GM21723 (cell line): ENCODE measurements around the gene VCPKMT.
A peak's percentile ranks its signal among the peaks of the same experiment; 100 is the strongest.

Source experiments
- ATAC-seq: cut with Tn5 transposase; IDR thresholded peaks from one replicate; pipeline ENCODE4 v1.9.1; 2021; ENCODE audit warnings: mild to moderate bottlenecking, moderate library complexity; ENCODE audit not compliant: unreplicated experiment

VCPKMT gene

DNA sequence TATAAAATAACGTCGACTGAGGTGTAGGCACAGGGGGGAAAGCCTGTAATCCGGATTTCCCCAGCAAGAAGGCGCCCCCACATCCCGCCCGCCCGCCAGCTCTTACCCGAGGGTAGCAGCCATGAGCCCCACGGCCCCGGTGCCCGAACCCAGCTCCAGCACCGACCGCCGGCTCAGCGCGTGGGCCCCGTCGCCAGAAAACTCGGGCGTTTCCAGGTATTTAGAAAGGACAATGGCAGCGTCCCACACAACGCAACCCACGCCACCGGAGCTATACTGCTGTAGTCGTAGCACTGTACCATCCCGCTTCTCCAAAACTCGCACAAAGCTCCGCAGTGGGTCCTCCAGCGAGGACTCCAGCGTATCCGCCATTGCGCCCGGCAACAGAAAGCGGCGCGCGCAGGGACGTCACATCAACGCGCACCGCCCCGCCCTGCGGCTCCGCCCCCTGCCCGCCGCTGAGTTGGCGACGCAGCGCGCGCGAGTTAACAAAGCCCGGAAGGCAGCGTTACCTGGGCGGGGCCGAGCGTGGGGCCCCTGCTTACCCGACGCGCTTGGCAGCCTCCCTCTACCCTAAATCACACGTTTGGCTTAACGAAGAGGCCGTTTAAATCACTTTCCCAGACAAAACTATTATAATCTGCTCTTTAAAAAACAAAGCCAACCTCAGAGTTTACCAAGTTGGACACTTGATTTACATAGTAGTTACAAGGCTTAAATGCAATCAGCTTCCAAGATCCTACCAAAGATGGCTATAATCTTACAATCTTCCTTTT, at the start of gene VCPKMT:
Gene VCPKMT, minus strand, starts transcription at position 392 of the 776 bp plus-strand sequence. Its CDS starts 20 bp downstream, at position 372.
- peak; percentile 96 for ATAC-seq

DNA sequence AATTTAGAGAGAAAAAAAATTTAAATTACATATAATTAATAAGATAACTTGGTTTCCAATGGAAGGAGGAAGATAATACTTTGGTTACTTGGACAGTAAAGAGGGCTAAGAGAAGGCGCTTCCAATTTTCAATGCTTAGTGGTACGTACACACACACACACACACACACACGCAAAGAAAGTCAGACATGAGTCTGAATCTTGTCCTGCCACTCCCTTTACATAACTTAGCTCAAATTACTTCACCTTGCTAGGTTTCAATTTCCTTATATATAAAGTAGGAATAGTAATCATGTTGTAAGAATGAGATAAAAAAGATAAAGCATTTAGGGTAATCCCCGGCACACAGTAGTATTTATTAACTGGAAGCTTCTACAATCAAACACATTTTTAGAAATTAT, 39.7 kb upstream of the VCPKMT start:
- no peak for ATAC-seq

DNA sequence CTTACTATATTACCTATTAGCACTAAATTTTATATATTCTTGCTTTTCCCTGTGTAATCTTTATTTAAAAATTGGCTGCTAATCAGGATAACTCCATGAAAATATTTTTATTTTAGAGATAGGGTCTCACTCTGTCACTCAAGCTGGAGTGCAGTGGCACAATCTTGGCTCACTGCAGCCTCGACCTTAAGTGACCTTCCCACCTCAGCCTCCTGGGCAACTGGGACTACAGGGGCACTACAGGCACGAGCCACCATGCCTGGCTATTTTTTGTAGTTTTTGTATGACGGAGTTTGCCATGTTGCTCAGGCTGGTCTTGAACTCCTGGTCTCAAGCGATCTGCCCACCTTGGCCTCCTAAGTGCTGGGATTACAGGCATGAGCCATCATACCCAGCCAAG, 32.4 kb upstream of the VCPKMT start:
- no peak for ATAC-seq

DNA sequence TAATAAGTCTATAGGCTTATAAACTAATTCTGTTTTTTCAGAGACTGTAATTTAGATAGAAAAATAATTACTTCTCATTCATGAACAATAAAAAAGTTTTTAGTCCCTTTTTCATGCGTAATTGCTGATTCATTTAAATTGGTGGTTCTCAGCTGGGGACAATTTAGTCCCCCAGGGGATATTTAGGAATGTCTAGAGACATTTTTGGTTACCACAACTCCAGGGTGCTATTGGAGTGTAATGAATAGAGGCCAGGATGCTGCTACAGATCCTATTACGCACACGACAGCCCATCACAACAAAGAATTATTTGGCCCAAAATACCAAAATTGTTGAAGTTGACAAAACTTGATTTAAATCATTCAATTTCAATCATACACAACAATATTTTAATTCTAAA, 22.8 kb upstream of the VCPKMT start:
- no peak for ATAC-seq

DNA sequence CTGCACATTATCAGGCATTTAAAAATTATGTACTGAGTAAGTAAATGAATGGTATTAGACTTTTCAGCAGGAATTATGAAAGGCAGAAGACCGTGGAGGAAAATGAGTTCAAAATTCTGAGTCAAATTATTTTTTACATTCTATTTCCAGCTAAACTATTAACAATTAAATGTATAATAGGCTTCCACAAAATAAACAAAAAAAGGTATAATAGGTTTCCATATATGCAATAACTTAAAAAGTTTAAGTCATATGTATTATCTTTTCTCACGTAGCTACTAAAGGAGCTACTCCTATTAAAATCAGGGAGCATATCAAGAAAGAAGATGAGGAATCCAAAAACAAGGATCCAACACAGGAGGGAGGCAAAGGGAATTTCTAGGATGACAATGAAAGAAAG, 11.4 kb upstream of the VCPKMT start:
- ATAC-seq, result no peak

DNA sequence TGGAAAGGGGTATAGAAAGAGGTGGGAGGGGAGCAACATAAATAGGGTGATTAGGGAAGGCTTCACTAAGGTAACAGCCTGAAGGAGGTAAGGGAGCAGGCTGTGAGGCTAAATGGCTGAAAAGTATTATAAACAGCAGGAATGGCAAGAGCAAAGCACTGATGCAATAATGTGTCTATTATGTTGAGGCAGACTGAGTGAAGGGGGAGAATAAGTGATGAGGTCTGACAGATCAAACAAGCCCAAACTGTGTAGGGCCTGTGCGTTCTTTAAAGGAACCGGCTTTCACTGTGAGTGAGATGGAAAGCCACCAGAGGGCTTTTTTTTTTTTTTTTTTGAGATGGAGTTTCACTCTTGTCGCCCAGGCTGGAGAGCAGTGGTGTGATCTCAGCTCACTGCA, 6.7 kb upstream of the VCPKMT start:
- no peak for ATAC-seq

DNA sequence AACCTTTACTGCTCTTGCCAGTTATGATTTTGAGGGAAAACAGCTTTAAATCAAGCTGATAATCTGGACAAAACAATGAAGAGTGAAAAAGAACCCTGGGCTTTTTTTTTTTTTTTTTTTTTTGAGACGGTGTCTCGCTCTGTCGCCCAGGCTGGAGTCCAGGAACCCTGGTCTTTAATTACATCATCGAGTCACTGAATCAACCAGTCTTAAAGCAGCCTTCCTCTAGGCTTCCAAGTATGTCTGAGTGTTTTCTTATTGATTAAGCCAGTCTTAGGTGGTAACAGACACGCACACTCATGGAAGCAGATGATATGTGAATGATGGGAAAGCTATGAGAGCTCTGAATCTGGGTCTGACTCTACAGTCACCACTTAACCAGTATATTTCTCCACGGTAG, 5.9 kb upstream of the VCPKMT start:
- no peak for ATAC-seq

DNA sequence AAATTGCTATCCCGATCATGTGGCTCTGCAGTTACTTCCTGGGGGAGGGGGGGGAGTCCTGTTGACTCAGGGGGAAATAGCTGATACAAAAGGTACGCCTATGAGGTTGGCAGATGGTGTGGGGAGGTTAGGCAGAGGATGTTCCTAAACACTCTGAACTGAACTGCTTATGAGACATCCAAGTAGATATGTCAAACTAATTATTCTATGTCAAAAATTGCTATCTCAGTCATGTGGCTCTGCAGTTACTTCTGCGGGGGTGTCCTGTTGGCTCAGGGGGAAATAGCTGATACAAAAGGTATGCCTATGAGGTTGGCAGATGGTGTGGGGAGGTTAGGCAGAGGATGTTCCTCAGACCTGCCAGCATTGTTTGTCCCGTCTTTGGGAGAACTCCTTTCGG, 5.1 kb upstream of the VCPKMT start:
- no peak for ATAC-seq

DNA sequence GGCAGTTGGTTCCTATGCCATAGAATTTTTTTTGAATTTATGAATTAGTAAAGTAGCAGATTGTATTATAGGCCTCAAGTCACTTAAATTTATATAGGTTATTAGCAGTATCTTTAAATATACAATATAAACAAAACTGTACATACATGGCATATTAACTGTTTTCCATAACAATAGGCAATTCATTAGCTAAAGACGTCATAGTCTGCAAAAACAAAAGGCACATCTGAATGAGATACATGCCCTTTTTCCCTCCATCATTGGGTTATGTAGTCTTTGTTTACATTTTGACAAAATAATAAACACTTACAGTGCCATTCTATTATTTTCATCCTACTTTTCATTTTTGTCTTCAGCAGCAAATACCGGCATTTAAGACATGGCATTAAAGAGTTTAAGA, 1.1 kb upstream of the VCPKMT start:
- ATAC-seq, result no peak

DNA sequence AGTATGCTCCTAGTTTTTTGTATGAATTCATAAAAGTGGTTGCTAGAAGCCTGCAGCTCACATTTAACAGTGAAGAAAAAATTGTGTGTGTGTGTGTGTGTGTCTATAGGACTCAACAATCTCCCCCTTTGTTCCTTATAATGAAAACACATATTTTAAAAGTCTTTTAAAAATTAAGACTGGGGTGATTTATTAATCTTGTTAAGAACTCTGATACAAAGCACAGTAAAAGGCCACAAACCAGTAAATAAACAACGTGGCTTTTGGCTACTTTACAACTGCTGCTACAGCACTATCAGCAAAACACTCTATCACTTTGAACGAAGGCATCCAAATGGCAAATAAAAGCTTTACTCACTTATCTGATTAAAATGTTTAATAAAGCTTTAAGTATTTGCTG, 594 bp upstream of the VCPKMT start:
- no peak for ATAC-seq

DNA sequence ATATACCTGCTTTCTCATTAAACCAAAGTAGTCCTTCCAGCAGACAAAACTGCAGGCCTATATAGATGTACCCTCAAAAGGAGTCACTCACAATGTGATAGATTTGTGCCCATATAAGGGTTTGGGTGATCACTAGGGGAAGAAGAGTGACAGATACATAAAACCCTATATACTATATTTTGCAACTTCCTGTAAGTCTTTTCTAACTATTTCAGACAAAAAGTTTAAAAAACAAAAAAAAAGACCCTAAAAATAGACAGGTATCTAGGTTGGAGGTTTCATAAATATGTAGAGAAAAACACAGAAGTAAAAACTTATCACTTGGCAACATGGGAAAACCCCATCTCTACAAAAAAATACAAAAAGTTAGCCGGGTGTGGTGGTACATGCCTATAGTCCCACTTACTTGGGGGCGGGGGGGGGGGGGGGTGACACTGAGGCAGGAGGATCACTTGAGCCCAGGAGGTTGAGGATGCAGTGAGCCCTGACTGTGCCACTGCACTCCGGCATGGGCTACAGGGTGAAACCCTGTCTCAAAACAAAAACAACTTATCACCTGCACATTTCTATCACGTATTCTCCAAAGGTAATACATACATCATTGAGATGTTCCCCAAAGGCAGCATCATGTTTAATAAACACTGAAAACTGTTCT, 2.9 kb downstream of the VCPKMT start:
- no peak for ATAC-seq

DNA sequence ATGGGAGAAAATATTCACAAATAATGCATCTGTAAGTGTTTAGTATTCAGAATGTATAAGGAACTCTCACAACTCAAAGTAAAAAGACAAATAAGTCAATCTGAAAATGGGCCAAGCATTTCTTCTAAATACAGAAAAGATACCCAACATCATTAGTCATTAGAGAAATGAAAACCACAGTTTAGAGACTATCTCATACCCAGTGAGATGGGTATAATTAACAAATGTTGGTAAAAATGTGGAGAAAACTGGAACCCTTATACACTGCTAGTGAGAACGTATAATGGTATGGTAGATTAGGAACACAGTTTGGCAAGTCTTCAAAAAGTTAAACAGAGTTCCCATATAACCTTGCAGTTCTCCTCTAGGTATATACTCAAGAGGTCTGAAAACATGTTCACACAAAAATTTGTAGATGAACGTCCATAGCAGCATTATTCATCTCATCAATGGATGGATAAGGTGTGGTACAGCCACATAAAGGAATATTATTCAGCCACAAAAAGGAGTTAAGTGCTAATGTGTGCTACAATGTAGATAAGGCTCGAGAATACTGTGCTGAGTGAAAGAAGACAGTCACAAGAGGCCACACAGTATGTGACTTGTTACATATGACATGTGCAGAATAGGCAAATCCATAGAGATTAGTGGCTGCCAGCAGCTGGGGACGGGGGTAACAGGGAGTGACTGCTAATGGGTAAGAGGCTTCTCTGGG, 5.9 kb downstream of the VCPKMT start:
- no peak for ATAC-seq

DNA sequence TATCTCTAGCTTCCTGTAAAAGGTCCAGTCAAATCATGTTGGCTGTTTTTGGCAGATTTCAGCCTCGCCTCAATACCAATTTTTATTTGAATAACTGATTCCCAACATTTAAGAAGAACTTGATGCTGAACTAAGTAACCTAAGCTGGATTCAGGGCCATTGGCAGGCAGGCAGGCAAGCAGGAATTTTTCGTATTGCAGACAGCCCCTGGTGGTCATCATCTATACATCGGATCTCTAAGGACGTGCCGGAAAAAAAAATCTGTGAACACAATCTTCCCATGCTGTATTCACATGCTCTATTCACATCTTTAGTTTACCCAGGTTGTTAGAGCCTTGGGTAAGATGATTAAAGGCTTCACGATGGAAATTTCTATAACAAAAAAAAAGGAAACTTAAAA, 7.0 kb downstream of the VCPKMT start:
- ATAC-seq, result no peak

DNA sequence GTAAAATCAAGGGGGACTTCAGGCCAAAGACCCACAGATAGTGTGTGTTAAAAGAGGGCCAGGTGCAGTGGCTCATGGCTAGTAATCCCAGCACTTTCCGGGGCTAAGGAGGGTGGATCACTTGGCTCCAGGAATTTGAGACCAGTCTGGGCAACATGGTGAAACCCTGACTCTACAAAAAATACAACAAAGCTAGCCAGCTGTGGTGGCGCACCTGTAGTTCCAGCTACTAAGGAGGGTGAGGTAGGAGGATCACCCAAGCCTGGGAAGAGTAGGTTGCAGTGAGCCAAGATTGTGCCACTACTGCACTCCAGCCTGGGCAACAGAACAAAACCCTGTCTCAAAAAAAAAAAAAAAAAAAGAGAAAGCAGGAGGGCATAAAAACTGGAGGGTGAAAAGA, 8.5 kb downstream of the VCPKMT start:
- ATAC-seq, result no peak

DNA sequence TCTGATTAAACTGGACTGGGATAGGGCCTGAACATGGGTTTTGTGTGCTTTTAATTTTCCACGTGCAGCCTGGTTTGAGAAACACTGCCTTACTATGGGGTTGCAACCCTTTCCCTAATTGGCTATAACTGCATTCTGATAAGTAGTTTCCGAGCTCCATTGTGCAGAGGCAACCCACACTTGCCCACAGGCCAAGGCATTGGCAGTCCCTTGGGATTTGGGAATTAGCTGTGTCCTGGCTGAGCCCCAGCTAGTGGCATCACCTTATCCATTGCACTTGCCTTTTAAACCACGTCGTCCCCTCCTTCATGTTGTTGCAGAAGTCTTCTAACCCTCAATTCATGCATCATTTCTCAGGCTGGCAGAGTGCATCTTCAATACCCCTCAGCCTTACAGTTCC, 10.2 kb downstream of the VCPKMT start:
- ATAC-seq, result no peak

DNA sequence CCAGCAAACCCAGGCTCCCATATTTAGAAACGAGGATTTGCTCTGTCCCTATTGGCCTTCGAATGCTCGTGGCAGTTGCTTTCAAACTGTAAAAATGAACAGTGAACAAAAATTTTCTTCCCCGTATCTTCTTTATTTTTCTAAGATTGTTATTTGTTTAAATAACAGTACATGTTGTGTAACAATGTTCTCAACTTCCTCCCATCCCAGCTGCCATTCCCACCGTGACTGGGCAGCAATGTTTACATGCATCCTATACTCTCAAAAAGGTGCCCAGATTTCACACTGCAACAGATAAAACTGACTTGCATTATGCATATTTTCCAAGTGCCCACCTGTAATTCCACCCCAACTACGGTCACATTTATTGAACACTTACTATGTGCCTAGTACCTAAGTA, 12.8 kb downstream of the VCPKMT start:
- no peak for ATAC-seq

DNA sequence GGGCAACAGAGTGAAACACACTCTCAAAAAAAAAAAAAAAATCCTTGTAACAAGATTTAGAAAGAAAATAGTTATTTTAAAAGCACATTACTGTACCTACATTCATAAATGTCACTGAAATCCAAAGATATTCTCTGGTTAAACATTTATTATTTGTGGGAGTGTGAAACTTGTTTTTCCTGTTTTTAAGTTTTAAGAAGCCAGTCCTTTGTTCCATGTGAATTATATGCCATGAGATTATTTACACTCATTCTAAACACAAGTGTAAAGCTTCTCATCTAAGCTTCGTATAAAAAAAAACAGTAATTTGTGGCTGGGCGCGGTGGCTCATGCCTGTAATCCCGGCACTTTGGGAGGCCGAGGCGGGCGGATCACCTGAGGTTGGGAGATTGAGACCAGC, 15.0 kb downstream of the VCPKMT start:
- no peak for ATAC-seq

DNA sequence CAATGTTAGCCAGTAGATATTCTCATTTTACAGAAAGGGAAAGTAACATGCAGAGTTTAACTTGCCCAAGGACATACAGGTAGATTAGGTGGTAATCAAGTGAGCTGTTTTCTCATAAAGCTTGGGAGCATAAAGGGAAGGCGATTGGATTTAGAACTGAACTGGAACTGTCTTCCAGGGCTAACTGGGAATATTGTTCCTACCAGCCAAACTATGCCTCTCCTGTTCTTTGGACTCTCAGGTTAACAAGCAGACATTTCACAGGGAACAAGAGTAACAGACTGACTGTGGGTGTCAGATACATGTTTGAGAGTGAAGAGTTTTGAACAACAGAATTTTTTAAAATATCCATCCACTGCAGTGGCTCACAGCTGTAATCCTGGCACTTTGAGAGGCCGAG, 15.6 kb downstream of the VCPKMT start:
- no peak for ATAC-seq

DNA sequence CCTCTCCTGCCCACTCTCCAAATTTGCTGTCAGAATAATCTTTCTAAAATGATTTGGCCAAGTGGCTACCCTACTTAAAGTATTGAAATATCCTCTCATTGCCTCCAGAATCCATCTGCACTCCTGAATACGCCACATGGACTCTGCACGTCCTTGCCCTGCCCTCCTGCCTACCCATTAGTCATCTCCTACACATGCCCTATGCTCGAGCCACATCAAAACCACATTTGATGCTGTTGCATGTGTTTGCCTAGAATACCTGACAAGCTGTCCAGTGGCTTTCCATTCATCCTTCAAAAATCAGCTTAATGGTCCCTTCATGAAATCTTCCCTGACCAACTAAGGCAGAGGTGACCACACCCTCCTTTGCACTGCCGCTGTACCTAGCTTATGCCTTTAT, 17.0 kb downstream of the VCPKMT start:
- ATAC-seq, result no peak

DNA sequence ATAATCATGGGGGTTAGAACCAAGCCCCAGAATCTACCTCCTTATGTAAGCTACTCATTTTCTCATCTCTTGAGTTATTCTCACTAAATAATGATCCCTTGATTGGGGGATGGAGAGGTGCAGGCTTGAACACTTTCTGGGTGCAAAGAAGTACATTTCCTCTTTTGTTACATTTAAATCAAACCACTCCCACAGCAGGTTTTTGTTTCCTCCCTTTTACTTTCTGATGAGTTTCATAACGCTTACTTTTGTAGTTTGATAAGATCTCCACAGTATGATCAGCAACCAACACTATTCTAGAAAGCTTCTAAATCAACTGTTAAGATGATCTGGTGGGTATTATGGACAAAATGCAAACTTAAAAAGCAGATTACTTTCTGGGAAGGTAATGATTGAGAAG, 20.5 kb downstream of the VCPKMT start:
- ATAC-seq, result no peak

DNA sequence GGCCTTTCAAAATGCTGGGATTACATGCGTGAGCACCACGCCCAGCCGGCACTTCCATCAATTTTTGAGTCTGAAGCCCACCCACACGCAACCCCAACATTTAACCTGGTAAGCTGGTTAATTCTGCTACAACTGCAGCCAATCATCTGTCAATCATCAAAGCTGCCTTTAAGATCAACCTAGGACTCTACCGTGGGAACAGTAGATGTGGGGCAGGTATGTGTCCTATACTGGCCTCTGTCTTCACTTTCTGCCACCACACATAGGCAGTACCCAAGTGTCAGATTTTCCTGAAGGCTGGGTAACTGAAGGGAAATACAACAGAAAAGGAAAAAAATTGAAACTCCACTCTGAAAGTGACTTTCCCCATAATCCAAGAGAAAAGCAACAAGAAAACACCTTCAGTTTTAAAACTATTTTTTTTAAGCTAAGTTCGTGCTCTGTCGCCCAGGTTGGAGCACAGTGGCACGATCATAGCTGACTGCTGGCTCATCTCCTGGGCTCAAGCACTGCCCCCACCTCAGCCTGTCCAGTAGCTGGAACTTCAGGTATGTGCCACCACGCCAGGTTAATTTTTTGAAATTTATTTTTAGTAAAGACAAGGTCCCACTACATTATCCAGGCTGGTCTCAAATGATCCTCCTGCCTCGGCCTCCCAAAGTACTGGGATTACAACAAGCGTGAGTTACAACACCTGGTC, 22.2 kb downstream of the VCPKMT start:
- no peak for ATAC-seq
